ENCODE results near the gene PDS5A. TPM values are rescaled to one million over a fixed set of nuclear protein-coding genes. Genes with fewer than 3 reads are reported as not detected.

Gene PDS5A
- total and polyA plus RNA-seq, 9 of the 15 experiments (the other 6 are each of a cell fraction or from before 2014, with no cell fraction given), result 16.4 to 85.4 (median 70.0) TPM

DNA sequence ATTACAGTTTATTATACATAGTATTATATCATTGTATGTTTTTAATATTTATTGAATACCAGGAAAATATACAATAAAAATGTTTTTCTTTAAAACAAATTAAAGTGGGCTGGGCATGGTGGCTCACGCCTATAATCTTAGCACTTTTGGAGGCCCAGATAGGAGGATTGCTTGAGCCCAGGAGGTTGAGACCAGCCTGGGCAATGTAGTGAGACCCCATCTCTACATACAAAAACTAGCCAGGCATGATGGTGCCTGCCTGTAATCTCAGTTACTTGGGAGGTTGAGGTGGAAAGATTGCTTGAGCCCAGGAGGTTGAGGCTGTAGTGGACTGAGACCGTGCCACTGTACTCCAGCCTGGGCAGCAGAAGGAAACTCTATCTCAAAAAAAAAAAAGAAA, 38.3 kb upstream of the PDS5A start:
- H3K4me3 ChIP-seq, result no peak overlapping the region
- no peak overlapping the region for H3K4me2 ChIP-seq (ENCODE audit: insufficient read depth, low read length)
- BruUV-seq (replicated peaks), result no TSS peak
- no peaks in the 10 kb centered on the region for H3K9me1 ChIP-seq (ENCODE audit: control insufficient read depth, insufficient read depth, low read length)
- H3K9me3 ChIP-seq (replicated peaks; ENCODE audit: control insufficient read depth, insufficient read depth, low read depth, low read length), result no peaks in the 10 kb centered on the region
- TF ChIP-seq TCF3 (CRISPR knock-in tag; IDR thresholded peaks at IDR 0.05) (no peak), RBM25 (IDR thresholded peaks at IDR 0.05; ENCODE audit: low read depth, low read length, severe bottlenecking) (peak; percentile 10), ZNF121 (CRISPR knock-in tag; conservative IDR thresholded peaks at IDR 0.05) (peak; percentile 80), L3MBTL2 (IDR thresholded peaks at IDR 0.05) (no peak)
- CTCF ChIA-PET (ENCODE audit: low intra/inter-chr PET ratio), result no interaction called here
- no peaks in the 10 kb centered on the region for H3K36me3 ChIP-seq (ENCODE audit: control insufficient read depth, insufficient read depth, low read length)
- H3K4me1 ChIP-seq (replicated peaks in 1 of 2; ENCODE audit: control insufficient read depth in 2 of 2, insufficient read depth in 2 of 2, low read length in 2 of 2), result peaks cover 0 to 4% of the 10 kb centered on the region in 2 experiments; a peak in 2 of 5 replicates
- intact Hi-C loops (cut with micrococcal nuclease), result no loop called here
- 22% methylated on average over 1 of the region's 2 CpGs for WGBS (ENCODE audit: insufficient coverage, low coverage, missing lambda C conversion rate)
- in situ Hi-C loops (cut with MboI), result no loop called here
- H4K20me1 ChIP-seq (replicated peaks; ENCODE audit: control insufficient read depth, insufficient read depth, low read length), result no peaks in the 10 kb centered on the region
- ATAC-seq, result no peak
- no peak for FAIRE-seq
- POLR2A ChIA-PET, result no interaction called here
- H3K27me3 ChIP-seq (ENCODE audit: control insufficient read depth in 2 of 2, insufficient read depth in 2 of 2, low read length in 2 of 2), result no peaks in the 10 kb centered on the region
- no peak overlapping the region for H3K27ac ChIP-seq (ENCODE audit: extremely low read depth, low read depth, low read length)
- no peak for DNase-seq (ENCODE audit: extremely low read depth in 1 of 4, low spot score in 3 of 4)
- H2AFZ ChIP-seq (ENCODE audit: low read depth, low read length), result no peak overlapping the region
- no peaks in the 10 kb centered on the region for H3K79me2 ChIP-seq (ENCODE audit: control insufficient read depth, insufficient read depth, low read length)
- no peak overlapping the region for H3K9ac ChIP-seq (ENCODE audit: insufficient read depth in 1 of 2, low read depth in 2 of 2, low read length in 2 of 2)

GRCh38 chr4:40003986-40004385, 26.3 kb upstream of the PDS5A start:
- peak overlapping the region; percentile 37; the same call in 1 of the 3 replicates for H3K27ac ChIP-seq (ENCODE audit: extremely low read depth, low read depth, low read length)
- H3K9me1 ChIP-seq (ENCODE audit: control insufficient read depth, insufficient read depth, low read length), result no peaks in the 10 kb centered on the region
- TF ChIP-seq RNF2 (IDR thresholded peaks at IDR 0.05) (peak; percentile 52; the same call in 1 of the 2 replicates), MEF2D (tag; conservative IDR thresholded peaks at IDR 0.05; ENCODE audit: low read depth) (no peak), TEAD4 (IDR thresholded peaks at IDR 0.05; ENCODE audit: low read length) (peak; percentile 54; the same call in 1 of the 2 replicates), TEAD4 (CRISPR knock-in tag; IDR thresholded peaks at IDR 0.05; ENCODE audit: borderline replicate concordance) (no peak), VEZF1 (CRISPR knock-in tag; IDR thresholded peaks at IDR 0.05) (0 out of 2 replicates have a peak, but pooled peaks have one; percentile 18), NFE2 (IDR thresholded peaks at IDR 0.05; ENCODE audit: low read depth) (peak; percentile 25; the same call in 1 of the 2 replicates), SMARCA4 (IDR thresholded peaks at IDR 0.05) (peak; percentile 83), GABPB1 (CRISPR knock-in tag; IDR thresholded peaks at IDR 0.05) (peak; percentile 51; the same call in 1 of the 2 replicates), CEBPG (CRISPR knock-in tag; IDR thresholded peaks at IDR 0.05) (peak; percentile 84), CEBPG (tag; conservative IDR thresholded peaks at IDR 0.05 in 1 of 2, IDR thresholded peaks at IDR 0.05 in 1 of 2) (peak in 1 of 2 experiments; percentile 42; a peak in 1 of 4 replicates), SMARCE1 (IDR thresholded peaks at IDR 0.05) (peak; percentile 90; the same call in 1 of the 2 replicates), RBM25 (IDR thresholded peaks at IDR 0.05; ENCODE audit: low read depth, low read length, severe bottlenecking) (no peak)
- TF ChIP-seq, protein P1, sequence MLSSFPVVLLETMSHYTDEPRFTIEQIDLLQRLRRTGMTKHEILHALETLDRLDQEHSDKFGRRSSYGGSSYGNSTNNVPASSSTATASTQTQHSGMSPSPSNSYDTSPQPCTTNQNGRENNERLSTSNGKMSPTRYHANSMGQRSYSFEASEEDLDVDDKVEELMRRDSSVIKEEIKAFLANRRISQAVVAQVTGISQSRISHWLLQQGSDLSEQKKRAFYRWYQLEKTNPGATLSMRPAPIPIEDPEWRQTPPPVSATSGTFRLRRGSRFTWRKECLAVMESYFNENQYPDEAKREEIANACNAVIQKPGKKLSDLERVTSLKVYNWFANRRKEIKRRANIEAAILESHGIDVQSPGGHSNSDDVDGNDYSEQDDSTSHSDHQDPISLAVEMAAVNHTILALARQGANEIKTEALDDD (IDR thresholded peaks at IDR 0.05), result peak; percentile 96

More at GRCh38 chr4:40003986-40004385, 26.3 kb upstream of the PDS5A start:
- no peak overlapping the region for H2AFZ ChIP-seq (ENCODE audit: low read depth, low read length)
- ATAC-seq (peak; percentile 93), FAIRE-seq (peak; percentile 83), DNase-seq (ENCODE audit: extremely low read depth in 1 of 4, low spot score in 3 of 4) (peak in 2 of 4 experiments; percentile 19 to 58)
- no peak overlapping the region for H3K9ac ChIP-seq (ENCODE audit: insufficient read depth in 1 of 2, low read depth in 2 of 2, low read length in 2 of 2)
- no peaks in the 10 kb centered on the region for H3K79me2 ChIP-seq (ENCODE audit: control insufficient read depth, insufficient read depth, low read length)
- H3K4me3 ChIP-seq, result no peak overlapping the region
- H3K4me2 ChIP-seq (ENCODE audit: insufficient read depth, low read length), result no peak overlapping the region
- intact Hi-C loops (cut with micrococcal nuclease), result loop anchor here (1.0 kb wide), 1 partner anchor 15 kb away; no protein-coding TSS in a partner anchor
- H3K36me3 ChIP-seq (ENCODE audit: control insufficient read depth, insufficient read depth, low read length), result no peaks in the 10 kb centered on the region
- no peaks in the 10 kb centered on the region for H3K9me3 ChIP-seq (replicated peaks; ENCODE audit: control insufficient read depth, insufficient read depth, low read depth, low read length)
- H3K4me1 ChIP-seq (replicated peaks in 1 of 2; ENCODE audit: control insufficient read depth in 2 of 2, insufficient read depth in 2 of 2, low read length in 2 of 2), result peaks cover 4 to 7% of the 10 kb centered on the region in 2 experiments; a peak in 4 of 5 replicates
- ChIA-PET POLR2A (interaction anchor here (0.6 to 2.9 kb wide), 7 partner anchors 9 to 173 kb away, joined by 3 to 11 read pairs (median 4); no protein-coding TSS in a partner anchor), CTCF (ENCODE audit: low intra/inter-chr PET ratio) (no interaction called here)
- in situ Hi-C loops (cut with MboI), result no loop called here
- WGBS (ENCODE audit: insufficient coverage, low coverage, missing lambda C conversion rate), result 5% methylated on average over 1 of the region's 1 CpG
- H3K27me3 ChIP-seq (ENCODE audit: control insufficient read depth in 2 of 2, insufficient read depth in 2 of 2, low read length in 2 of 2), result no peaks in the 10 kb centered on the region
- BruUV-seq (replicated peaks), result no TSS peak
- no peaks in the 10 kb centered on the region for H4K20me1 ChIP-seq (replicated peaks; ENCODE audit: control insufficient read depth, insufficient read depth, low read length)

Measured in K562 (cell line).